NCI-H146 treated with DMSO at 0.1 percent for 48 hours (cell line): ENCODE results near the gene CDC6.

Experiments used
- DNase-seq: peaks from one replicate; lab custom pipeline; 2025; ENCODE audit not compliant: unreplicated experiment; lab: John Stamatoyannopoulos, UW

Gene CDC6

DNA sequence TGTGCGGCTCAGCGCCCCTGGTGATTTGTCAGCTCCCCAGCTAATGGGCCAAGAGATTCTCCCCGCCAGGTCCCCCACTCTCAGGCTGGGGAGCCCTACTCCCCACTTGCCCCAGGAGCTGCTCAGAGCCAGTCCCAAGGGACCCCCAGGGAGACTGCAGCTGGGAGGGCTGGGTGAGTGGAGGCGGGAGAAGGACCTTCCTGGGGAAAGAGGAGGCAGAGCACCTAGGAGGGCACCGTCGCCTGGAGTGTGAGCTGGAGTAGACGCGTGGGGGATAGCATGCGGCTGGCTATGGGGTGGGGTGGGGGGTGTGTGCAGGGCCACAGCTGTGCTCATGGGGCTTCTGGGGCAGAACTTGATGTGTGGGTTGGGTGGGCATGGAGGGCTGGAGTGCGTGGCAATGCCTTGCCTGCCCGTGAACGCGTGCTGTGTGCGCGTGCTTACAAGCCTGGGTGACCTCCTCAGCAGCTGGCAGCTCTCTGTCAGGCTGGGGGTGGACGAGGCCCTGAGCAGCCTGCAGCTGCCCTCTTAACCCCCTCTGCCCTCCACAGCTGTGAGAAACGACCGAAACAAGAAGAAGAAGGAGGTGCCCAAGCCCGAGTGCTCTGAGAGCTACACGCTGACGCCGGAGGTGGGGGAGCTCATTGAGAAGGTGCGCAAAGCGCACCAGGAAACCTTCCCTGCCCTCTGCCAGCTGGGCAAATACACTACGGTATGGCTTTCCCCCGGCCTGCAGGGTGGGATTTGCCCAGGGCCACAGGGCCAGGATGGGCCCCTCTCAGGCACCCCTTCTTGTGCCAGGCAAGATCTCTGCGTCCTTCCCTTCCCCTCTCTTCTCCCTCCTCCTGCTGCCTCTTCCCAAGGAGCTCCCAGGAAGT, 63.9 kb downstream of the CDC6 start:
- no peak for DNase-seq

DNA sequence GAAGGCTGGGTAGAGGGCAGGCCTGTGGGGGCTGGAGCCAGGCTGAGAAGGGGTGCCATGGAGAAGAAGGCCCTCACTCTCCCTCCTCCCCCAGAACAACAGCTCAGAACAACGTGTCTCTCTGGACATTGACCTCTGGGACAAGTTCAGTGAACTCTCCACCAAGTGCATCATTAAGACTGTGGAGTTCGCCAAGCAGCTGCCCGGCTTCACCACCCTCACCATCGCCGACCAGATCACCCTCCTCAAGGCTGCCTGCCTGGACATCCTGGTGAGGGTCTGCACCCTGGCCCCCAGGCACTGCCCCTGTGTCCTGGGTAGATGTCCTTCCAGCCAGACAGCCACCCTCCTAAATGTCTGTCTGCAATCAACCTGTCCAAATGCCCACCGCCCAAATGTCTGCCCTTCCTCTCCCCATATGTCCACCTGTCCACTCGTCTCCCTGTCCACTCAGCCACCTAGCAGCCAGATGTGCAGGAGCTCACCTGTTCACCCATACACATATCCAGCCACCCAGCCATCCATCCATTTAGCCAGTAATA, 64.6 kb downstream of the CDC6 start:
- no peak for DNase-seq

GRCh38 chr17:40352779-40353394, 65.2 kb downstream of the CDC6 start:
- DNase-seq = no peak
